Activated naive CD4-positive, alpha-beta T cell treated with anti-CD3 and anti-CD28 coated beads, Interleukin-2, amount 10 ng/mL, durations not matched to agents 7 days and 5 days (primary cell): ENCODE measurements around the gene VPS13D.
A peak's percentile ranks its signal among the peaks of the same experiment; 100 is the strongest.
"Not testable (repeated sequence)": the region's sequence is repeated elsewhere in the genome, so short reads cannot be mapped to it uniquely, and the experiment has no call there.

Experiments
- CTCF ChIA-PET: fragments of 350-600 bp; sonication (Branson Sonifier 250); formaldehyde crosslinking; loops from one replicate; lab custom pipeline; 2021; ENCODE audit warnings: antibody characterized with exemption; lab: Charles Lee
- DNase-seq: peaks from one replicate; pipeline ENCODE4 v3.0.0-alpha.2; 2020
- H3K27ac Mint-ChIP-seq: one replicate; pipeline ENCODE4 v1.8.0; 2021; ENCODE audit warnings: mild to moderate bottlenecking, moderate library complexity, mixed read lengths
- H3K27me3 Mint-ChIP-seq: one replicate; pipeline ENCODE4 v1.8.0; 2021; ENCODE audit warnings: mild to moderate bottlenecking, mixed read lengths
- H3K36me3 Mint-ChIP-seq: one replicate; pipeline ENCODE4 v1.8.0; 2021; ENCODE audit warnings: mixed read lengths
- H3K4me1 Mint-ChIP-seq: one replicate; pipeline ENCODE4 v1.8.0; 2021; ENCODE audit warnings: mixed read lengths
- H3K4me3 Mint-ChIP-seq: one replicate; pipeline ENCODE4 v1.8.0; 2021; ENCODE audit warnings: mild to moderate bottlenecking, moderate library complexity, mixed read lengths
- H3K9me3 Mint-ChIP-seq: one replicate; pipeline ENCODE4 v1.8.0; 2021; ENCODE audit warnings: mixed read lengths

The VPS13D gene

GRCh38 chr1:12203216-12204007, 26.4 kb upstream of the VPS13D start:
- H3K27me3 Mint-ChIP-seq: no peaks in the 10 kb centered on the region
- H3K36me3 Mint-ChIP-seq: peaks cover 61% of the 10 kb centered on the region
- no peak overlapping the region for H3K4me3 Mint-ChIP-seq
- H3K9me3 Mint-ChIP-seq: no peaks in the 10 kb centered on the region
- no peak for DNase-seq
- H3K27ac Mint-ChIP-seq: peak overlapping the region; percentile 67
- CTCF ChIA-PET: interaction anchor here (14.1 kb wide), 1 partner anchor 79 kb away, joined by 252 read pairs; no protein-coding TSS in a partner anchor
- H3K4me1 Mint-ChIP-seq: peaks cover 44% of the 10 kb centered on the region

GRCh38 chr1:12204140-12204539, 25.7 kb upstream of the VPS13D start:
- Mint-ChIP-seq H3K9me3 (no peaks in the 10 kb centered on the region), H3K27ac (peak overlapping the region; percentile 74), H3K36me3 (peaks cover 65% of the 10 kb centered on the region), H3K4me1 (peaks cover 52% of the 10 kb centered on the region), H3K27me3 (no peaks in the 10 kb centered on the region), H3K4me3 (no peak overlapping the region)
- DNase-seq: no peak
- CTCF ChIA-PET: interaction anchor here (14.1 kb wide), 1 partner anchor 80 kb away, joined by 252 read pairs; no protein-coding TSS in a partner anchor

- no peaks in the 10 kb centered on the region for H3K9me3 Mint-ChIP-seq
- peaks cover 60% of the 10 kb centered on the region for H3K4me1 Mint-ChIP-seq
- peak overlapping the region; percentile 81 for H3K27ac Mint-ChIP-seq
- H3K27me3 Mint-ChIP-seq: no peaks in the 10 kb centered on the region
- H3K4me3 Mint-ChIP-seq: no peak overlapping the region
- H3K36me3 Mint-ChIP-seq: peaks cover 61% of the 10 kb centered on the region
- no peak for DNase-seq
- CTCF ChIA-PET: interaction anchor here (0.9 to 14.1 kb wide), 2 partner anchors 38 to 80 kb away, joined by 5 to 252 read pairs; partner anchors contain the start of gene TNFRSF1B
Measured at GRCh38 chr1:12204754-12205658, 24.8 kb upstream of the VPS13D start.

GRCh38 chr1:12206238-12206637, 23.6 kb upstream of the VPS13D start:
- no peak overlapping the region for H3K4me3 Mint-ChIP-seq
- peaks cover 58% of the 10 kb centered on the region for H3K36me3 Mint-ChIP-seq
- DNase-seq: no peak
- peaks cover 70% of the 10 kb centered on the region for H3K4me1 Mint-ChIP-seq
- peak overlapping the region; percentile 4 for H3K27ac Mint-ChIP-seq
- H3K9me3 Mint-ChIP-seq: no peaks in the 10 kb centered on the region
- CTCF ChIA-PET: interaction anchor here (0.7 to 14.1 kb wide), 6 partner anchors 10 to 88 kb away, joined by 3 to 252 read pairs (median 4); no protein-coding TSS in a partner anchor
- H3K27me3 Mint-ChIP-seq: no peaks in the 10 kb centered on the region

- Mint-ChIP-seq H3K4me3 (no peak overlapping the region), H3K27me3 (no peaks in the 10 kb centered on the region), H3K9me3 (no peaks in the 10 kb centered on the region), H3K27ac (peak overlapping the region; percentile 37), H3K4me1 (peaks cover 71% of the 10 kb centered on the region), H3K36me3 (peaks cover 52% of the 10 kb centered on the region)
- CTCF ChIA-PET: interaction anchor here (0.7 to 14.1 kb wide), 5 partner anchors 11 to 87 kb away, joined by 4 to 252 read pairs (median 4); no protein-coding TSS in a partner anchor
- DNase-seq: no peak
Measured at GRCh38 chr1:12206792-12207424, 22.9 kb upstream of the VPS13D start.

GRCh38 chr1:12208271-12208670, 21.6 kb upstream of the VPS13D start:
- Mint-ChIP-seq H3K27me3 (peaks cover 12% of the 10 kb centered on the region), H3K4me3 (no peak overlapping the region), H3K9me3 (no peaks in the 10 kb centered on the region), H3K27ac (peak overlapping the region; percentile 89), H3K4me1 (peaks cover 71% of the 10 kb centered on the region), H3K36me3 (peaks cover 45% of the 10 kb centered on the region)
- DNase-seq: no peak
- CTCF ChIA-PET: interaction anchor here (0.7 to 14.1 kb wide), 6 partner anchors 18 to 90 kb away, joined by 3 to 252 read pairs (median 6); no protein-coding TSS in a partner anchor

- Mint-ChIP-seq H3K36me3 (peaks cover 39% of the 10 kb centered on the region), H3K27me3 (peaks cover 17% of the 10 kb centered on the region), H3K4me3 (no peak overlapping the region), H3K27ac (peak overlapping the region; percentile 89), H3K4me1 (peaks cover 65% of the 10 kb centered on the region), H3K9me3 (no peaks in the 10 kb centered on the region)
- CTCF ChIA-PET: interaction anchor here (0.7 to 14.1 kb wide), 9 partner anchors 19 to 92 kb away, joined by 3 to 252 read pairs (median 4); no protein-coding TSS in a partner anchor
- peak; percentile 89 for DNase-seq
Measured at GRCh38 chr1:12208764-12209494, 20.9 kb upstream of the VPS13D start.

- H3K27me3 Mint-ChIP-seq: peaks cover 19% of the 10 kb centered on the region
- H3K27ac Mint-ChIP-seq: peak overlapping the region; percentile 89
- H3K36me3 Mint-ChIP-seq: peaks cover 34% of the 10 kb centered on the region
- H3K9me3 Mint-ChIP-seq: no peaks in the 10 kb centered on the region
- no peak overlapping the region for H3K4me3 Mint-ChIP-seq
- CTCF ChIA-PET: interaction anchor here (0.8 to 14.1 kb wide), 11 partner anchors 19 to 420 kb away, joined by 3 to 252 read pairs (median 4); no protein-coding TSS in a partner anchor
- no peak for DNase-seq
- peaks cover 59% of the 10 kb centered on the region for H3K4me1 Mint-ChIP-seq
Measured at GRCh38 chr1:12209495-12209832, 20.4 kb upstream of the VPS13D start.

GRCh38 chr1:12215118-12215961, 14.5 kb upstream of the VPS13D start:
- CTCF ChIA-PET: interaction anchor here (1.2 to 2.8 kb wide), 2 partner anchors 13 to 90 kb away, joined by 5 to 14 read pairs; no protein-coding TSS in a partner anchor
- no peak overlapping the region for H3K4me3 Mint-ChIP-seq
- no peak for DNase-seq
- no peak overlapping the region for H3K27ac Mint-ChIP-seq
- no peaks in the 10 kb centered on the region for H3K9me3 Mint-ChIP-seq
- peaks cover 68% of the 10 kb centered on the region for H3K27me3 Mint-ChIP-seq
- H3K36me3 Mint-ChIP-seq: peaks cover 5% of the 10 kb centered on the region
- peaks cover 19% of the 10 kb centered on the region for H3K4me1 Mint-ChIP-seq

- Mint-ChIP-seq H3K4me1 (no peaks in the 10 kb centered on the region), H3K27me3 (peaks cover 70% of the 10 kb centered on the region), H3K36me3 (peaks cover 2% of the 10 kb centered on the region), H3K4me3 (no peak overlapping the region), H3K27ac (no peak overlapping the region), H3K9me3 (peaks cover 7% of the 10 kb centered on the region)
- DNase-seq: no peak
- CTCF ChIA-PET: interaction anchor here (2.1 to 4.1 kb wide), 2 partner anchors 9 to 94 kb away, joined by 4 to 14 read pairs; no protein-coding TSS in a partner anchor
Measured at GRCh38 chr1:12219800-12220199, 10.0 kb upstream of the VPS13D start.

GRCh38 chr1:12220890-12221289, 8.9 kb upstream of the VPS13D start:
- H3K4me1 Mint-ChIP-seq: no peaks in the 10 kb centered on the region
- no peak for DNase-seq
- no peak overlapping the region for H3K27ac Mint-ChIP-seq
- peaks cover 7% of the 10 kb centered on the region for H3K9me3 Mint-ChIP-seq
- CTCF ChIA-PET: interaction anchor here (4.1 kb wide), 1 partner anchor 96 kb away, joined by 14 read pairs; no protein-coding TSS in a partner anchor
- H3K4me3 Mint-ChIP-seq: no peak overlapping the region
- peaks cover 64% of the 10 kb centered on the region for H3K27me3 Mint-ChIP-seq
- H3K36me3 Mint-ChIP-seq: peaks cover 2% of the 10 kb centered on the region

- H3K36me3 Mint-ChIP-seq, DNase-seq, H3K9me3 Mint-ChIP-seq, H3K4me3 Mint-ChIP-seq, H3K27ac Mint-ChIP-seq, H3K4me1 Mint-ChIP-seq, CTCF ChIA-PET: not testable (repeated sequence)
- peaks cover 52% of the 10 kb centered on the region for H3K27me3 Mint-ChIP-seq
Measured at GRCh38 chr1:12222700-12223099, 7.1 kb upstream of the VPS13D start.
